ENCODE measurements around the gene ELMOD2.

ELMOD2 gene

GRCh38 chr4:140571620-140572019, 47.7 kb downstream of the ELMOD2 start:
- no peak overlapping the region for H3K4me3 ChIP-seq (replicated peaks; ENCODE audit: insufficient read depth, low read length)
- H3K27me3 ChIP-seq (ENCODE audit: insufficient read depth, poor library complexity, severe bottlenecking) = peaks cover 45% of the 10 kb centered on the region
- H3K27ac ChIP-seq (replicated peaks) = no peak overlapping the region
- no peak for TF ChIP-seq POLR2AphosphoS5 (IDR thresholded peaks at IDR 0.05; ENCODE audit: low read depth)
- no peak for TF ChIP-seq REST (IDR thresholded peaks at IDR 0.05; ENCODE audit: insufficient replicate concordance, low read depth)
- no peak for TF ChIP-seq CTCF (IDR thresholded peaks at IDR 0.05; ENCODE audit: insufficient read depth, low read length)
- no peak for TF ChIP-seq SPI1 (IDR thresholded peaks at IDR 0.05; ENCODE audit: borderline replicate concordance, low read depth)
- no peak for TF ChIP-seq GABPA (IDR thresholded peaks at IDR 0.05; ENCODE audit: low read depth)
- DNase-seq (ENCODE audit: low read depth in 1 of 2, low spot score in 1 of 2) = no peak

- no peak for DNase-seq (ENCODE audit: low read depth in 1 of 2, low spot score in 1 of 2)
- no peak for TF ChIP-seq SPI1 (IDR thresholded peaks at IDR 0.05; ENCODE audit: borderline replicate concordance, low read depth)
- no peak for TF ChIP-seq REST (IDR thresholded peaks at IDR 0.05; ENCODE audit: insufficient replicate concordance, low read depth)
- no peak for TF ChIP-seq GABPA (IDR thresholded peaks at IDR 0.05; ENCODE audit: low read depth)
- TF ChIP-seq POLR2AphosphoS5 (IDR thresholded peaks at IDR 0.05; ENCODE audit: low read depth) = no peak
- no peak for TF ChIP-seq CTCF (IDR thresholded peaks at IDR 0.05; ENCODE audit: insufficient read depth, low read length)
- peaks cover 14% of the 10 kb centered on the region for H3K27me3 ChIP-seq (ENCODE audit: insufficient read depth, poor library complexity, severe bottlenecking)
- H3K4me3 ChIP-seq (replicated peaks; ENCODE audit: insufficient read depth, low read length) = no peak overlapping the region
- no peak overlapping the region for H3K27ac ChIP-seq (replicated peaks)
Measured at GRCh38 chr4:140575489-140575888, 51.5 kb downstream of the ELMOD2 start.

DNA sequence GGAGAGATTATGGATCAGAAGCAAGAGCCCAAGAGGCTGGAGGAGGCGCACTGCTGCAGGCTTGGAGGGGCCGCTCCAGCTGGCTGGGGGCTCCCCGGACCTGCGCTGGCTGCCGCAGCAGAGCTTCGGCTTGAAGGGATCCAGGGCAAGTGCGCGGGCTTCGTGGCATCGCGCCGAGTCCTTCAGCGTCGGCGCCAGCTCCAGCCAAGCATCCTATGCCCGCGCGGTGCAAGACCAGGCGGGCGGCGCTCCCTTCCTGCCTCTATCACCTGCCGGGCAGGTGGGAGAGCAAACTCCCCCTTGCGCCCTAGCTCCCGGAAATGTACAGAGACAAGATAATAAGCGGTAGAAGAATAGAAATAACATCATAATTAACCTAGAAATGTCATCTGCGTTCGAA, 55.3 kb downstream of the ELMOD2 start:
- no peak for DNase-seq (ENCODE audit: low read depth in 1 of 2, low spot score in 1 of 2)
- Histone ChIP-seq H3K4me3 (replicated peaks; ENCODE audit: insufficient read depth, low read length) (no peak overlapping the region), H3K27ac (replicated peaks) (no peak overlapping the region)

More for the DNA sequence above, 55.3 kb downstream of the ELMOD2 start:
- peaks cover 6% of the 10 kb centered on the region for H3K27me3 ChIP-seq (ENCODE audit: insufficient read depth, poor library complexity, severe bottlenecking)
- no peak for TF ChIP-seq SPI1 (IDR thresholded peaks at IDR 0.05; ENCODE audit: borderline replicate concordance, low read depth)
- no peak for TF ChIP-seq GABPA (IDR thresholded peaks at IDR 0.05; ENCODE audit: low read depth)
- TF ChIP-seq POLR2AphosphoS5 (IDR thresholded peaks at IDR 0.05; ENCODE audit: low read depth) = no peak
- no peak for TF ChIP-seq REST (IDR thresholded peaks at IDR 0.05; ENCODE audit: insufficient replicate concordance, low read depth)
- TF ChIP-seq CTCF (IDR thresholded peaks at IDR 0.05; ENCODE audit: insufficient read depth, low read length) = no peak

Data from HL-60 (cell line).